ENCODE data around the gene MAGED4B. TPM values are rescaled to one million over a fixed set of nuclear protein-coding genes. Genes with fewer than 3 reads are reported as not detected.
"Not testable (repeated sequence)": the region's sequence is repeated elsewhere in the genome, so short reads cannot be mapped to it uniquely, and the experiment has no call there.

Gene MAGED4B
- total and polyA plus RNA-seq, 4 donors, result 0.25 to 17.1 (median 0.53) TPM

GRCh38 chrX:52078131-52078530 is 9.1 kb upstream of the MAGED4B start:
- Histone ChIP-seq H3K9ac (ENCODE audit: low read depth in 1 of 2, low read length in 2 of 2) (no peak overlapping the region), H3K4me1 (ENCODE audit: control insufficient read depth in 4 of 4, insufficient read depth in 4 of 4, low read length in 3 of 4) (no peaks in the 10 kb centered on the region), H3K27me3 (ENCODE audit: control insufficient read depth in 4 of 4, insufficient read depth in 4 of 4, low read length in 3 of 4) (no peaks in the 10 kb centered on the region), H3K36me3 (ENCODE audit: control insufficient read depth in 4 of 4, insufficient read depth in 3 of 4, low read depth in 1 of 4, low read length in 3 of 4) (no peaks in the 10 kb centered on the region), H3K9me3 (ENCODE audit: control insufficient read depth in 4 of 4, low read length in 3 of 4) (no peaks in the 10 kb centered on the region), H3K27ac (ENCODE audit: low read depth in 1 of 2, low read length in 2 of 2) (no peak overlapping the region), H3K4me3 (ENCODE audit: low read depth in 1 of 3, low read length in 3 of 3) (no peak overlapping the region)
- no peak for DNase-seq (ENCODE audit: low spot score)
- WGBS, result 67% methylated on average over 1 of the region's 1 CpG
- no peak for TF ChIP-seq EGR1 (IDR thresholded peaks at IDR 0.05; ENCODE audit: low read depth in 2 of 2)

DNA sequence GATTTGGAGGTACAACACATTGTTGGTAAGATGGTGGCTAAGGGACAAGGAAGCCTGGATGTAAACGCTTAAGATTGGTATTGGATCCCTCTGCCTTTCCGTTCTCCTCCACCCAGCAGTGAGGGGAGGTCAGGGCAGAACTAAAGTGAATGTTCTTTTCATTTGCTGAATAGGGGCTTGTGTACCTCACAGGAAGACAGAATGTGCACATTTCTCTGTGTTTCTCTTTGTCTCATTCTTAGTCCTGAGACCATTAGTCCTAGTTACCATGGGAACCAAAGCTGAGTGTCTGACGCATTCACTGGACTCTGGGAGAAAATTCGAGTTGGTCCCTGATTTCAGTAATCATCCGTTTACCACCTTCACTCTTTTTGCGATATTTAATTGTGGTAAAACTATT is 26.7 kb downstream of the MAGED4B start:
- no CpG with 5 or more reads among the region's 6 CpGs for WGBS
- H3K27me3 ChIP-seq (ENCODE audit: control insufficient read depth in 4 of 4, insufficient read depth in 4 of 4, low read length in 3 of 4); H3K36me3 ChIP-seq (ENCODE audit: control insufficient read depth in 4 of 4, insufficient read depth in 3 of 4, low read depth in 1 of 4, low read length in 3 of 4); H3K9ac ChIP-seq (ENCODE audit: low read depth in 1 of 2, low read length in 2 of 2); H3K4me1 ChIP-seq (ENCODE audit: control insufficient read depth in 4 of 4, insufficient read depth in 4 of 4, low read length in 3 of 4); H3K4me3 ChIP-seq (ENCODE audit: low read depth in 1 of 3, low read length in 3 of 3); H3K27ac ChIP-seq (ENCODE audit: low read depth in 1 of 2, low read length in 2 of 2); DNase-seq (ENCODE audit: low spot score); H3K9me3 ChIP-seq (ENCODE audit: control insufficient read depth in 4 of 4, low read length in 3 of 4): not testable (repeated sequence)

DNA sequence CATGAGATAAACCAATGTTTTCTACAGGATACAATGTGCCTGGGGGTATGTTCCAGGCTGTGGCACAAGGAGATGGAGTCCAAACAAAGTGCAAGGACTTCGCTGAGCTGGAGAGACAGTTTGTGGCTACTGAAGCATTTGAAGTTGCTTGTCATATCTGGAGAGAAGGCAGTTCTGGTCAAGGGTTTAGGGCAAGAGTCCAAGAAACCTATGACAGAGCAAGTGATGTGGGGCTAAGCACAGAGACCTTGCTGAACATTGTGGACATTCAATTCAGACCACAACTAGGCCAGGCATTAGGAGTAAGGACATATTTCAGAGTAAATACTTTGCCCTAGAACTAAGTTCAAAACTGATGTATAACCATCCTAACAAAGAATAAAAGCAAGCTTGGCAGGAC is 34.8 kb downstream of the MAGED4B start:
- H3K4me1 ChIP-seq (ENCODE audit: control insufficient read depth in 4 of 4, insufficient read depth in 4 of 4, low read length in 3 of 4), result no peaks in the 10 kb centered on the region
- TF ChIP-seq REST (IDR thresholded peaks at IDR 0.05), result no peak
- no peak for TF ChIP-seq HNF4G (IDR thresholded peaks at IDR 0.05)
- no peak for TF ChIP-seq ZBTB33 (IDR thresholded peaks at IDR 0.05)
- no peak for TF ChIP-seq EGR1 (IDR thresholded peaks at IDR 0.05; ENCODE audit: low read depth in 2 of 2)
- TF ChIP-seq RXRA (IDR thresholded peaks at IDR 0.05), result no peak
- no peak for TF ChIP-seq MAX (IDR thresholded peaks at IDR 0.05)
- TF ChIP-seq GABPA (IDR thresholded peaks at IDR 0.05 in 1 of 2, conservative IDR thresholded peaks at IDR 0.05 in 1 of 2), result no peak
- no peak for TF ChIP-seq ATF3 (IDR thresholded peaks at IDR 0.05)
- TF ChIP-seq CTCF (IDR thresholded peaks at IDR 0.05; ENCODE audit: low read depth, low read length, missing input control), result no peak
- no peak for TF ChIP-seq JUND (IDR thresholded peaks at IDR 0.05)
- TF ChIP-seq FOXA2 (IDR thresholded peaks at IDR 0.05), result no peak
- H3K9me3 ChIP-seq (ENCODE audit: control insufficient read depth in 4 of 4, low read length in 3 of 4), result no peaks in the 10 kb centered on the region
- no peak for DNase-seq (ENCODE audit: low spot score)
- no peak overlapping the region for H3K4me3 ChIP-seq (ENCODE audit: low read depth in 1 of 3, low read length in 3 of 3)
- no peaks in the 10 kb centered on the region for H3K27me3 ChIP-seq (ENCODE audit: control insufficient read depth in 4 of 4, insufficient read depth in 4 of 4, low read length in 3 of 4)
- no peak overlapping the region for H3K27ac ChIP-seq (ENCODE audit: low read depth in 1 of 2, low read length in 2 of 2)
- WGBS, result 100% methylated on average over 1 of the region's 1 CpG
- H3K9ac ChIP-seq (ENCODE audit: low read depth in 1 of 2, low read length in 2 of 2), result no peak overlapping the region
- no peaks in the 10 kb centered on the region for H3K36me3 ChIP-seq (ENCODE audit: control insufficient read depth in 4 of 4, insufficient read depth in 3 of 4, low read depth in 1 of 4, low read length in 3 of 4)

Data from liver (tissue), 9 donors.